SHP77 treated with DMSO at 0.1 percent for 48 hours (cell line): Measurements from ENCODE around the gene NBPF14.
"Not testable (repeated sequence)": the region's sequence is repeated elsewhere in the genome, so short reads cannot be mapped to it uniquely, and the experiment has no call there.

Source experiments
- DNase-seq: peaks from one replicate; lab custom pipeline; 2025; lab: John Stamatoyannopoulos, UW

Gene NBPF14

GRCh38 chr1:148595911-148596310 lies at the start of gene NBPF14:
Gene NBPF14 (minus strand): TSS chr1:148596011. CDS start chr1:148595717, 294 bp downstream.
- not testable (repeated sequence) for DNase-seq

- DNase-seq: not testable (repeated sequence)
Observed at GRCh38 chr1:148625451-148625850, 29.6 kb upstream of the NBPF14 start.

- not testable (repeated sequence) for DNase-seq
Observed at GRCh38 chr1:148618216-148618615, 22.4 kb upstream of the NBPF14 start.

- not testable (repeated sequence) for DNase-seq
Observed at GRCh38 chr1:148605266-148605665, 9.5 kb upstream of the NBPF14 start.

- DNase-seq: not testable (repeated sequence)
Observed at GRCh38 chr1:148595360-148595759, 451 bp downstream of the NBPF14 start.

GRCh38 chr1:148591098-148591497 lies 4.7 kb downstream of the NBPF14 start:
- DNase-seq: not testable (repeated sequence)

GRCh38 chr1:148532158-148532557 lies 63.7 kb downstream of the NBPF14 start:
- peak; percentile 1 for DNase-seq

- peak; percentile 60 for DNase-seq
Observed at GRCh38 chr1:148529101-148529567, 66.7 kb downstream of the NBPF14 start.

GRCh38 chr1:148528591-148528990 lies 67.2 kb downstream of the NBPF14 start:
- not testable (repeated sequence) for DNase-seq

- not testable (repeated sequence) for DNase-seq
Observed at GRCh38 chr1:148526587-148526986, 69.2 kb downstream of the NBPF14 start.

- not testable (repeated sequence) for DNase-seq
Observed at GRCh38 chr1:148523205-148524144, 72.3 kb downstream of the NBPF14 start.

- DNase-seq: peak; percentile 100
Observed at GRCh38 chr1:148522561-148523204, 73.1 kb downstream of the NBPF14 start.

GRCh38 chr1:148522072-148522471 lies 73.7 kb downstream of the NBPF14 start:
- peak; percentile 91 for DNase-seq

GRCh38 chr1:148514310-148514709 lies 81.5 kb downstream of the NBPF14 start:
- not testable (repeated sequence) for DNase-seq

- DNase-seq: not testable (repeated sequence)
Observed at GRCh38 chr1:148512571-148513184, 83.1 kb downstream of the NBPF14 start.

- not testable (repeated sequence) for DNase-seq
Observed at GRCh38 chr1:148493933-148494332, 101.9 kb downstream of the NBPF14 start.

- DNase-seq: not testable (repeated sequence)
Observed at GRCh38 chr1:148483029-148483428, 112.8 kb downstream of the NBPF14 start, which contains the start of gene PPIAL4G. Gene PPIAL4G (minus strand): TSS chr1:148483302. CDS start chr1:148483252, 50 bp downstream.
